Kidney (tissue), 14 donors: ENCODE data around the gene HOXC11. TPM values are rescaled to one million over a fixed set of nuclear protein-coding genes. Genes with fewer than 3 reads are reported as not detected.
A peak's percentile ranks its signal among the peaks of the same experiment; 100 is the strongest.

Source experiments
- DNase-seq, 5 donors: peaks; one replicate each; pipeline ENCODE4 v3.0.0-alpha.2; 2013 to 2020
- FAIRE-seq: peaks from 2 replicates; lab custom pipeline; 2012; peaks lifted over from hg19 to GRCh38; lab: Jason Lieb, UNC
- H3K27ac ChIP-seq, 2 donors: one replicate each; pipeline ENCODE4 v1.7.0; 2013; ENCODE audit warnings: low read depth in 2 of 2, low read length in 2 of 2, inconsistent platforms in 1 of 2
- H3K27me3 ChIP-seq: one replicate; pipeline ENCODE4 v1.7.1; 2013; ENCODE audit warnings: low read length, inconsistent platforms; ENCODE audit not compliant: control insufficient read depth, insufficient read depth
- H3K36me3 ChIP-seq, 3 donors: one replicate each; pipeline versions ENCODE4 v1.7.0 to v1.7.1; 2013; ENCODE audit warnings: low read length in 3 of 3, control low read depth in 1 of 3, inconsistent platforms in 1 of 3; ENCODE audit not compliant: insufficient read depth in 3 of 3, control insufficient read depth in 2 of 3
- H3K4me1 ChIP-seq, 3 donors: one replicate each; pipeline versions ENCODE4 v1.7.0 to v1.7.1; 2013; ENCODE audit warnings: low read length in 3 of 3, inconsistent platforms in 1 of 3, low read depth in 1 of 3; ENCODE audit not compliant: control insufficient read depth in 2 of 3, insufficient read depth in 2 of 3
- H3K4me3 ChIP-seq, 3 donors: one replicate each; pipeline versions ENCODE4 v1.7.0 to v1.8.1; 2013; ENCODE audit warnings: low read length in 3 of 3, control low read depth in 1 of 3, inconsistent platforms in 1 of 3
- H3K9ac ChIP-seq, 3 donors: one replicate each; pipeline versions ENCODE4 v1.7.0 to v1.7.1; 2013; ENCODE audit warnings: low read length in 3 of 3, control low read depth in 1 of 3, inconsistent platforms in 1 of 3
- H3K9me3 ChIP-seq, 3 donors: one replicate each; pipeline versions ENCODE4 v1.7.0 to v1.7.1; 2013; ENCODE audit warnings: low read length in 3 of 3, control low read depth in 1 of 3, inconsistent platforms in 1 of 3; ENCODE audit not compliant: control insufficient read depth in 2 of 3, insufficient read depth in 1 of 3
- CTCF ChIP-seq: IDR thresholded peaks from 3 replicates; pipeline ENCODE4 v1.5.1; 2012; ENCODE audit warnings: mild to moderate bottlenecking, moderate library complexity, borderline replicate concordance; ENCODE audit not compliant: insufficient read depth; ENCODE audit errors: extremely low read depth
- intact Hi-C: fragments of 100-400 bp; cut with DNase I; formaldehyde crosslinking; loops from one replicate; pipeline ENCODE4 v1.11.1; 2022
- polyA plus RNA-seq: library from polyadenylated mRNA; stranded (reverse); fragments of 350-450 nt; fragmentation: Illumina TruSeq; extraction: RNeasy Lipid Tissue Mini Kit (QIAGEN cat#74804); gene quantifications from one replicate; pipeline ENCODE4 v1.2.3, GENCODE V29; 2014; ENCODE audit warnings: low read depth, low replicate concordance; ENCODE audit not compliant: insufficient read depth
- total RNA-seq: library from RNA; stranded (reverse); fragmentation: NEBNext Ultra II Directional; extraction: Animal tissue kit (Norgen Biotek cat#: 25700); gene quantifications from one replicate; pipeline ENCODE4 v1.2.1, GENCODE V29; 2021
- donor health status: control.
- donor health status: control.
- donor health status: control.
- donor health status: control.
- donor health status: control.
- donor health status: DM: yes; HTN: yes; CAD: no.
- donor health status: Normal renal cell carcinoma (clear cell type).

HOXC11 gene
- total and polyA plus RNA-seq, 2 donors from 2014 or later: 0.75 to 1.4 TPM

- intact Hi-C loops: no loop called here
- TF ChIP-seq CTCF: no peak
- DNase-seq (peak in 4 of 5 donors; percentile 64 to 75 (median 68)), FAIRE-seq (no peak)
- no peaks in the 10 kb centered on the region for H3K27me3 ChIP-seq
- H3K9ac ChIP-seq: peak overlapping the region in 2 of 3 donors; percentile 63 to 77
- no peaks in the 10 kb centered on the region for H3K36me3 ChIP-seq
- H3K4me1 ChIP-seq: peaks cover 0 to 8% (median 7%) of the 10 kb centered on the region in 3 donors
- H3K4me3 ChIP-seq: peak overlapping the region in 2 of 3 donors; percentile 45 to 58
- peak overlapping the region; percentile 78 to 89 for H3K27ac ChIP-seq
- no peaks in the 10 kb centered on the region for H3K9me3 ChIP-seq
Observed at GRCh38 chr12:53981634-53982565, 9.0 kb downstream of the HOXC11 start.

- peak overlapping the region in 2 of 3 donors; percentile 63 to 77 for H3K9ac ChIP-seq
- H3K4me1 ChIP-seq: peaks cover 0 to 12% (median 2%) of the 10 kb centered on the region in 3 donors
- DNase-seq: peak in 3 of 5 donors; percentile 46 to 59 (median 57)
Observed at GRCh38 chr12:53982648-53983567, 10.0 kb downstream of the HOXC11 start.

GRCh38 chr12:53983568-53983949, 10.6 kb downstream of the HOXC11 start:
- intact Hi-C loops: no loop called here
- FAIRE-seq: no peak
- DNase-seq: peak in 3 of 5 donors; percentile 66 to 74 (median 70)

More at GRCh38 chr12:53982648-53983567, 10.0 kb downstream of the HOXC11 start:
- H3K4me3 ChIP-seq: peak overlapping the region; percentile 16 to 58 (median 45)
- peaks cover 2% of the 10 kb centered on the region for H3K27me3 ChIP-seq
- FAIRE-seq: no peak
- peak overlapping the region; percentile 78 to 89 for H3K27ac ChIP-seq
- intact Hi-C loops: no loop called here
- no peaks in the 10 kb centered on the region for H3K36me3 ChIP-seq
- H3K9me3 ChIP-seq: no peaks in the 10 kb centered on the region
- no peak for TF ChIP-seq CTCF

More at GRCh38 chr12:53983568-53983949, 10.6 kb downstream of the HOXC11 start:
- Histone ChIP-seq H3K36me3 (no peaks in the 10 kb centered on the region), H3K27me3 (peaks cover 2% of the 10 kb centered on the region), H3K4me1 (peaks cover 0 to 16% (median 6%) of the 10 kb centered on the region in 3 donors), H3K27ac (peak overlapping the region; percentile 78 to 89), H3K9me3 (no peaks in the 10 kb centered on the region), H3K4me3 (peak overlapping the region; percentile 6 to 58 (median 45)), H3K9ac (peak overlapping the region in 2 of 3 donors; percentile 63 to 77)
- no peak for TF ChIP-seq CTCF
